ENCODE results near the gene FAM174A.
A peak's percentile ranks its signal among the peaks of the same experiment; 100 is the strongest.
"Not testable (repeated sequence)": the region's sequence is repeated elsewhere in the genome, so short reads cannot be mapped to it uniquely, and the experiment has no call there.

The FAM174A gene

DNA sequence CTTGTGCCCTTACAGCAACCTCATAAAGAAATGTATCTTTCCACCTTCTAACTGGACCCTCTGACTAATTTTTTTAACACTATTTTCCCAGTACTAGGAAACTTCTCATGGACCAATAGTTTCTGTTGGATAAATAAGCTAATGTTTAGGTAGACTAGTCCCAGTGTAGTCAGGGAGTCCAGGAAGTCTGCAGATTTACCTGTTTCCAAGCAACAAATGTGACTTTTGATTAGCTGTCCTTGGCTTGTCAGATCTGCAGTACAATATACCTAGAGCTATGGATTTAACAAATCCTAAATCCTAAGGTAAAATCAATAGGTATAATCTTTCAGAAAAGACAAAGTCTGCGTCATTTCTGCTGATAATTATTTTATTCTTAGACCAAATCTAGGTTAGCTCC, 55.7 kb downstream of the FAM174A start:
- in situ Hi-C loops (cut with HindIII; ENCODE audit: low pct_unique_long_range_greater_than_20kb, low sequenced_read_pairs), result no loop called here
- TF ChIP-seq JUND (IDR thresholded peaks at IDR 0.05; ENCODE audit: low read depth), result no peak
- DNase-seq (ENCODE audit: low read depth in 1 of 2, low spot score in 1 of 2), result no peak

DNA sequence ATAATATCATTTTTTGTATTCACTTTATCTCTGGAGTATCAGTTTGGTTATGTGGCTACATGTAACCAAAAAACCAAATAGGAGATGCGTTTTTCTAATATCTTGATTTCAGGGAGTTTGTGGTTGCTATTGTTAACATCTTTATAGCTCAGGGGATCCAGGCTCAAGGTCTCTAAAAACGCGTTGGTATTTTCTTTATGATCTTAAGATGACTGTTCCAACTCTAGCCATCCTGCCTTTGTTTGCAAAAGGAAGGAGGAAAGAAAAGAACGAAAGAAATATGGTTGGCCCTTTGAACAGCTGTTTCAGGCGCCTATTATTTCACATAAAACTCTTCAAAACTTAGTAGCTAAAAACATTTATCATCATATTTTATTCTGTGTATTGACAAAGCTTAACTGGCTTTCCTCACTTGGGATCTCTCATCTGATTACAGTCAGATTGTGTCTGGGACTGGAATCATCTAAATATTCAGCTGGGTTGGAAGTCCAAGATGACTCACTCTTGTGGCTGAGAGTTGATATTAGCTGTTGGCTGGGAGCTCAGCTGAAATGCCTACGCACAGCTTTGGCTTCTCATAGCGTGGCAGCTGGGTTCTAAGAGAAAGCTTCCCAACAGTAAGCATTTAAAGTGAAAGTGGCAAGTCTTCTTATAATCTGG, 60.1 kb downstream of the FAM174A start:
- in situ Hi-C loops (cut with HindIII; ENCODE audit: low pct_unique_long_range_greater_than_20kb, low sequenced_read_pairs), result no loop called here
- TF ChIP-seq JUND (IDR thresholded peaks at IDR 0.05; ENCODE audit: low read depth), result no peak
- peak; percentile 3 to 15 for DNase-seq (ENCODE audit: low read depth in 1 of 2, low spot score in 1 of 2)

DNA sequence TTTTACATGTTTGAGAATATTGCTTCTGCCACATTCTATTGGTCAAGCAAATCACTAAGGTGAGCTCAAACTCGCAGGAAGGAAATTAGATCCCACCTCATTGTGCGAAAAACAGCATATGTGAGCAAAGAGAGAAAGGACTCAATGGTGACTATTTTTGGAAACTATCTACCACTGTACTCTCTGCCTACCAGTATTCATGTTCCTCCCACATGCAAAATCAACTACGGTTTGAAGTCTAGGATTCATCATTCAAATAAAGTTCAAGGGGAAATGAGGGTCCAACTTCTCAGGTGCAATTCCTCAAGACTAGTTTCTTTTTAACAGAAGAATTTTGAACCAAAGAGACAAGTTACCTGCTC, 60.6 kb downstream of the FAM174A start:
- in situ Hi-C loops (cut with HindIII; ENCODE audit: low pct_unique_long_range_greater_than_20kb, low sequenced_read_pairs), result no loop called here
- no peak for DNase-seq (ENCODE audit: low read depth in 1 of 2, low spot score in 1 of 2)
- TF ChIP-seq JUND (IDR thresholded peaks at IDR 0.05; ENCODE audit: low read depth), result no peak

GRCh38 chr5:100598446-100598845, 63.3 kb downstream of the FAM174A start:
- no peak for TF ChIP-seq JUND (IDR thresholded peaks at IDR 0.05; ENCODE audit: low read depth)
- no peak for DNase-seq (ENCODE audit: low read depth in 1 of 2, low spot score in 1 of 2)
- in situ Hi-C loops (cut with HindIII; ENCODE audit: low pct_unique_long_range_greater_than_20kb, low sequenced_read_pairs), result no loop called here

DNA sequence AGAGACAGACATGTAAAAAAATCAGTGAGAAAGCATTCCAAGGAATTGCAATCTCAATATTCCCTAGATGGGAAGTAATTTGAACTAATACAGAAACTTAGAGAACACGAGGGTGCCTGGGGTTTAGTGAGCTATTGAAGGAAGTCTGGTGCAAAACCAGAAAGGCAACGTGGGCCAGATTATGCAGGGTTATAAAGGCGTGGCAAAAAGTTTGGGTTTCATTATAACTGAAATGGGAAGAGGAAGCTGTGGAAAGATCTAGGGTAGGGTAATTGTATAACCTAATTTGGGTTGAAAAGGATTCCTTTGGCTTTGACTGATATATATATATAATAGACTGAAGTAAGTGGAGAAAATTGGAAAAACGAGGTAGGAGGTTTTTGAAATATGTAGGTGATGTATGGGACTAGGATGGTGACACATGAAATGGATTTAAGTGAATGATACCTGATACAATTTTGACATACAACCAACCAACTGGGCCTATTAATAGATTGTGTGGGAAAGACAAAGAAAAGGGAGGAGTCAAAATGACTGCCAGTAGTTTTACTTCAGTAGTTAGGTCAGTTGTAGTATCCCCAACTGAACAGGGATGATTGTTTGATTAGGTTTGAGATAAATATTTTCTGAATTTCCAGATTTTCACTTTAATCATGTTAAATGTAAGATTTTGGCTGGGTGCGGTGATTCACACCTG, 65.3 kb downstream of the FAM174A start:
- TF ChIP-seq JUND (IDR thresholded peaks at IDR 0.05; ENCODE audit: low read depth), result no peak
- DNase-seq (ENCODE audit: low read depth in 1 of 2, low spot score in 1 of 2), result no peak
- in situ Hi-C loops (cut with HindIII; ENCODE audit: low pct_unique_long_range_greater_than_20kb, low sequenced_read_pairs), result no loop called here

DNA sequence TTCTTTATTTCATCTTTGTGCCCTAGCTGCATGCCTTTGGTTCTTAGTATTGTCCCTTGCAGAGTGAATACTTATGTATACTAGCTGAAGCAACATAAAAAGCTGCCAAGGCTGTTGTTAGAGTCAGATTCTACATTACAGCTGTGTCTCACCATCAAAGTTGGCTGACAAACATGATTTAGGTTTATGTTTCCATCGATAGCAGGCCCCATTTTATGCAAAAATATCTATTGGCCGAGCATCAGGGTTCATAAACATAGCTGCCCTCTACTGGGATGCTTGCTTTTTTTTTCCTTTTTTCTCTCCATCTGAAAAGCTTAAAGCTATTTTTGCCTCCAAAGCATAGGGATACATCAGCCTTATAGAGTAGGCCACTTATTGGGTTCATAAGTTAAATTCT, 68.0 kb downstream of the FAM174A start:
- in situ Hi-C loops (cut with HindIII; ENCODE audit: low pct_unique_long_range_greater_than_20kb, low sequenced_read_pairs), result no loop called here
- TF ChIP-seq JUND (IDR thresholded peaks at IDR 0.05; ENCODE audit: low read depth), result no peak
- no peak for DNase-seq (ENCODE audit: low read depth in 1 of 2, low spot score in 1 of 2)

GRCh38 chr5:100604021-100604420, 68.8 kb downstream of the FAM174A start:
- in situ Hi-C loops (cut with HindIII; ENCODE audit: low pct_unique_long_range_greater_than_20kb, low sequenced_read_pairs), result not testable (repeated sequence)

GRCh38 chr5:100609594-100609993, 74.4 kb downstream of the FAM174A start:
- DNase-seq (ENCODE audit: low read depth in 1 of 2, low spot score in 1 of 2), result no peak
- TF ChIP-seq JUND (IDR thresholded peaks at IDR 0.05; ENCODE audit: low read depth), result no peak
- in situ Hi-C loops (cut with HindIII; ENCODE audit: low pct_unique_long_range_greater_than_20kb, low sequenced_read_pairs), result no loop called here

More at GRCh38 chr5:100604021-100604420, 68.8 kb downstream of the FAM174A start:
- not testable (repeated sequence) for DNase-seq (ENCODE audit: low read depth in 1 of 2, low spot score in 1 of 2)

DNA sequence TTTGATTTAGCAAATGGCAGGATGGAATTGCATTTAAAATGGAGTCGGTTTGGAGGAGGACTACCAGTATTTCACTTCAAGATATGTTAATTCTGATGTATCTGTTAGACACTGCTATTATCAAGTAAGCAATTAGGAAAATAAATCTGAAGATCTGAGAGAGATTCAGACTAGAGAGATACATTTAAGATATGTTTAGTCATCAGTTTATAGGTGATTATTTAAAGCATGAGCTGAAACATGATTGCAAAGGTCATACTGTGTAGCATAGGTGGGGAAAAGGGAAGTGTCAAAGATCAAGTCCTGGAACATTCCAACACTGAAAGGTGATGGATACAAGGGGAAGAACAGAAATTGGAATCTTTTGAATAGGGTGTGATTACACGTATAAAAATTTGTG, 79.1 kb downstream of the FAM174A start:
- TF ChIP-seq JUND (IDR thresholded peaks at IDR 0.05; ENCODE audit: low read depth), result no peak
- DNase-seq (ENCODE audit: low read depth in 1 of 2, low spot score in 1 of 2), result no peak
- in situ Hi-C loops (cut with HindIII; ENCODE audit: low pct_unique_long_range_greater_than_20kb, low sequenced_read_pairs), result no loop called here

DNA sequence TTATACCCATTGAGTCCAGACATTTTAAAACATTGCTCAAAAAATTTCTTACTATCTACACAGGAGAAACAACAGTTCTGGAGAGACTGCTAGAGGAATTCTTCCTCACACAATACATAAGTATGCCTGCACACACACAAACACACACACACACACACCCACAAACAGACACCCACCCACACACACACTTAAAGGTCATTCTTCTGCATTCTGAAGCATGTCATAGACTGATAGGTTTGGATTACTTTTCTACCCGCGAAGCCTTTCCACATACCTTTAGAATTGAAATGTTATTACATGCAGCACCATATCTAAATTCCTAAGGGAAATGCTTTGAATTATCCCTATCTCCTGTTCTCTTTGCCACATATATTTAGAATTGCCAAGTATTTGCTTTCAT, 80.2 kb downstream of the FAM174A start:
- TF ChIP-seq JUND (IDR thresholded peaks at IDR 0.05; ENCODE audit: low read depth), result no peak
- in situ Hi-C loops (cut with HindIII; ENCODE audit: low pct_unique_long_range_greater_than_20kb, low sequenced_read_pairs), result no loop called here
- DNase-seq (ENCODE audit: low read depth in 1 of 2, low spot score in 1 of 2), result no peak

DNA sequence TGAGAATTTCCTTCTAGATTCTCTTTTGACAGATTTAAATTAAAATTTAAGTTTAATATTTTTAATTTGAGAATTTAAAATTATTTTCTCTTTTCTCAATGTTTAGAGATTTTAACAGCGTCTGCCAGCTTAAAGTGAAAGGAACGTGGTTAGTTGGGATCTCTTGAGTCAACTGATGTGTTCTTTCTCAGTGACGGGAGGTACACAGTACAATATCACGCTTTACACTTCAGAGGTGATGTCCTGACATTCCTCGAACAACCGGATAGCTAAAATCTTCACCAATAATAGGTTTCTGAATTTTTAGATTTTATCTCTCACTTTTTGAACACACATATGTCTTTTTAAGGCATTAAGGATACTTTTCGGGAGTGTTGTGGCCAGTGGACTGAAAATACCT, 81.1 kb downstream of the FAM174A start:
- no peak for TF ChIP-seq JUND (IDR thresholded peaks at IDR 0.05; ENCODE audit: low read depth)
- DNase-seq (ENCODE audit: low read depth in 1 of 2, low spot score in 1 of 2), result no peak
- in situ Hi-C loops (cut with HindIII; ENCODE audit: low pct_unique_long_range_greater_than_20kb, low sequenced_read_pairs), result no loop called here

DNA sequence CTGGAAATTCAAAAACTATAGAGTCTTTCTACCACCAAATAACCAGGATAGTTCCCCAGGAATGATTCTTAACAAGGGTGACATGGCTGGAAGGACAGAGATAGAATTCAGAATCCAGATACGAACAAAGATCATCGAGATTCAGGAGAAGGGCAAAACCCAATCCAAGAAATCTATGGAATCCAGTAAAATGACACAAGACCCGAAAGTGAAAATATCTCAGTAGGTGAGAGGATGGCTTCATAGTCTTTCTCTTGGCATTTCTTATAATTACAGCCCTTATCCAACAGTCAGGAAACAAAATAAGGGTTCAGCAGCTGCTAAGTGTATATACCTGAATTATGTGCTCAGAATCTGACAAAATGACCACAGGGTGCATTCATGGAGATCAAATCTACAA, 81.8 kb downstream of the FAM174A start:
- in situ Hi-C loops (cut with HindIII; ENCODE audit: low pct_unique_long_range_greater_than_20kb, low sequenced_read_pairs), result no loop called here

DNA sequence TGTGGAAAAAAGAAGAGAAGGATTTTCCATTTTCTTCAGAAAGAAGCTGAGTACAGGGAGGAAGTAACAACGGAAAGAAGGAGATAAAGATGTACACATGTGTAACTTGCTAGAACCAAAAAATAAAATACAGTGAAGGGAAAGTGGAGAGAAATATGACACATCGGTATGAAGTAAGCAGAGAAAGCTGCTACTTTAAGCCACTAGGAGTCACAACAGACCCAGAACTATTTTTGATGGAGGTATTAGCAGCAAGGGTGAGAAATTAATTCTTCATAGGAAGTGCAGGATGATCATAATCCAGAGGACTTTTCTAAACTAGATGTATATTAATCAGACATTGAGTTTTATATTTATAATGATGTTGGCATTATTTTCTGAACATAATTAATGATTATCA, 88.5 kb downstream of the FAM174A start:
- peak; percentile 5 to 58 for DNase-seq (ENCODE audit: low read depth in 1 of 2, low spot score in 1 of 2)
- no peak for TF ChIP-seq JUND (IDR thresholded peaks at IDR 0.05; ENCODE audit: low read depth)
- in situ Hi-C loops (cut with HindIII; ENCODE audit: low pct_unique_long_range_greater_than_20kb, low sequenced_read_pairs), result no loop called here

More for the DNA sequence above, 81.8 kb downstream of the FAM174A start:
- TF ChIP-seq JUND (IDR thresholded peaks at IDR 0.05; ENCODE audit: low read depth), result no peak
- no peak for DNase-seq (ENCODE audit: low read depth in 1 of 2, low spot score in 1 of 2)

All from T47D (cell line).